ENCODE measurements around the gene OBSCN.

Gene OBSCN

GRCh38 chr1:228207851-228208821 is at the start of gene OBSCN:
OBSCN (plus strand) TSS chr1:228208044; CDS start chr1:228211784, 3,740 bp downstream.
- no peak for DNase-seq (ENCODE audit: low read depth, low spot score)
- H3K4me3 ChIP-seq (ENCODE audit: low read depth, low read length) = no peak within 1 kb of the TSS
- no peak for TF ChIP-seq CTCF (IDR thresholded peaks at IDR 0.05; ENCODE audit: low read depth, low read length)
- in situ Hi-C loops (cut with HindIII; ENCODE audit: low sequenced_read_pairs) = no loop called here

GRCh38 chr1:228158151-228159007 is 49.5 kb upstream of the OBSCN start:
- no peak for TF ChIP-seq CTCF (IDR thresholded peaks at IDR 0.05; ENCODE audit: low read depth, low read length)
- H3K4me3 ChIP-seq (ENCODE audit: low read depth, low read length) = no peak overlapping the region
- no peak for DNase-seq (ENCODE audit: low read depth, low spot score)
- in situ Hi-C loops (cut with HindIII; ENCODE audit: low sequenced_read_pairs) = no loop called here

- no peak overlapping the region for H3K4me3 ChIP-seq (ENCODE audit: low read depth, low read length)
- no peak for TF ChIP-seq CTCF (IDR thresholded peaks at IDR 0.05; ENCODE audit: low read depth, low read length)
- no peak for DNase-seq (ENCODE audit: low read depth, low spot score)
- in situ Hi-C loops (cut with HindIII; ENCODE audit: low sequenced_read_pairs) = no loop called here
Measured at GRCh38 chr1:228159008-228159665, 48.7 kb upstream of the OBSCN start.

- DNase-seq (ENCODE audit: low read depth, low spot score) = no peak
- in situ Hi-C loops (cut with HindIII; ENCODE audit: low sequenced_read_pairs) = no loop called here
- no peak overlapping the region for H3K4me3 ChIP-seq (ENCODE audit: low read depth, low read length)
- no peak for TF ChIP-seq CTCF (IDR thresholded peaks at IDR 0.05; ENCODE audit: low read depth, low read length)
Measured at GRCh38 chr1:228160201-228160761, 47.6 kb upstream of the OBSCN start.

GRCh38 chr1:228161362-228161761 is 46.5 kb upstream of the OBSCN start:
- DNase-seq (ENCODE audit: low read depth, low spot score) = no peak
- no peak overlapping the region for H3K4me3 ChIP-seq (ENCODE audit: low read depth, low read length)
- in situ Hi-C loops (cut with HindIII; ENCODE audit: low sequenced_read_pairs) = no loop called here
- TF ChIP-seq CTCF (IDR thresholded peaks at IDR 0.05; ENCODE audit: low read depth, low read length) = no peak

- no peak for TF ChIP-seq CTCF (IDR thresholded peaks at IDR 0.05; ENCODE audit: low read depth, low read length)
- in situ Hi-C loops (cut with HindIII; ENCODE audit: low sequenced_read_pairs) = no loop called here
- H3K4me3 ChIP-seq (ENCODE audit: low read depth, low read length) = no peak overlapping the region
Measured at GRCh38 chr1:228161866-228162265, 46.0 kb upstream of the OBSCN start.

More at GRCh38 chr1:228161866-228162265, 46.0 kb upstream of the OBSCN start:
- DNase-seq (ENCODE audit: low read depth, low spot score) = no peak
